ENCODE results near the gene CTDP1.

GRCh38 chr18:79738041-79738461, 58.4 kb downstream of the CTDP1 start:
- TF ChIP-seq CTCF (conservative IDR thresholded peaks at IDR 0.05 in 1 of 2, IDR thresholded peaks at IDR 0.05 in 1 of 2; ENCODE audit: extremely low read depth in 1 of 2, insufficient read depth in 1 of 2, low read depth in 1 of 2, low read length in 2 of 2), result no peak
- no peak for TF ChIP-seq EZH2 (IDR thresholded peaks at IDR 0.05; ENCODE audit: borderline replicate concordance, low read length)

Data from mammary epithelial cell (primary cell).